Esophagus muscularis mucosa (tissue), 3 donors: ENCODE results near the gene AGAP3.

Source experiments
- CTCF ChIP-seq, 3 experiments: fragments of 200-600 bp in 2 of 3; fragments of 450-650 bp in 1 of 3; sonication (generic) in 2 of 3; IDR thresholded peaks; one replicate each; pipeline ENCODE4 v1.5.1; 2017 to 2019; ENCODE audit warnings: antibody characterized with exemption in 3 of 3, mild to moderate bottlenecking in 2 of 3, moderate library complexity in 1 of 3
- EP300 ChIP-seq: sonication (generic); formaldehyde crosslinking; IDR thresholded peaks from one replicate; pipeline ENCODE4 v1.6.1; 2017; ENCODE audit warnings: antibody characterized with exemption

GRCh38 chr7:151140826-151141225 lies 54.6 kb downstream of the AGAP3 start:
- TF ChIP-seq EP300 (no peak), CTCF (IDR thresholded peaks at IDR 0.05) (no peak)
